IPS-20b (cell line): ENCODE data around the gene TAS2R38.
"Not testable (repeated sequence)": the region's sequence is repeated elsewhere in the genome, so short reads cannot be mapped to it uniquely, and the experiment has no call there.

ENCODE experiments used
- H3K27ac ChIP-seq: one replicate; pipeline ENCODE4 v1.5.1; 2013; ENCODE audit warnings: low read length
- H3K27me3 ChIP-seq: 2 replicates; pipeline ENCODE4 v1.6.1; 2013; ENCODE audit warnings: mild to moderate bottlenecking, low read length, inconsistent platforms; ENCODE audit not compliant: insufficient read depth
- H3K36me3 ChIP-seq: 2 replicates; pipeline ENCODE4 v1.6.1; 2013; ENCODE audit warnings: low read depth, mild to moderate bottlenecking, inconsistent platforms, low read length, moderate library complexity; ENCODE audit not compliant: insufficient read depth
- H3K4me1 ChIP-seq: 2 replicates; pipeline ENCODE4 v1.6.1; 2013; ENCODE audit warnings: mild to moderate bottlenecking, control low read depth, inconsistent platforms, low read length, moderate library complexity; ENCODE audit not compliant: insufficient read depth
- H3K4me3 ChIP-seq: 2 replicates; pipeline ENCODE4 v1.5.1; 2013; ENCODE audit warnings: mild to moderate bottlenecking, low read length, inconsistent platforms
- H3K9ac ChIP-seq: 2 replicates; pipeline ENCODE4 v1.6.1; 2013; ENCODE audit warnings: low read depth, mild to moderate bottlenecking, inconsistent platforms, low read length, moderate library complexity
- H3K9me3 ChIP-seq: 2 replicates; pipeline ENCODE4 v1.6.1; 2013; ENCODE audit warnings: mild to moderate bottlenecking, low read depth, low read length, inconsistent platforms; ENCODE audit not compliant: insufficient read depth

Gene TAS2R38

GRCh38 chr7:141992688-141993087 lies 19.1 kb upstream of the TAS2R38 start:
- no peaks in the 10 kb centered on the region for H3K4me1 ChIP-seq
- H3K4me3 ChIP-seq, result no peak overlapping the region
- H3K36me3 ChIP-seq, result no peaks in the 10 kb centered on the region
- H3K9me3 ChIP-seq, result no peaks in the 10 kb centered on the region
- H3K27ac ChIP-seq, result no peak overlapping the region
- no peaks in the 10 kb centered on the region for H3K27me3 ChIP-seq
- no peak overlapping the region for H3K9ac ChIP-seq

- H3K4me1 ChIP-seq, result no peaks in the 10 kb centered on the region
- H3K9me3 ChIP-seq, result no peaks in the 10 kb centered on the region
- no peak overlapping the region for H3K4me3 ChIP-seq
- H3K27me3 ChIP-seq, result no peaks in the 10 kb centered on the region
- H3K36me3 ChIP-seq, result no peaks in the 10 kb centered on the region
- no peak overlapping the region for H3K27ac ChIP-seq
- H3K9ac ChIP-seq, result no peak overlapping the region
Observed at GRCh38 chr7:141992156-141992555, 18.6 kb upstream of the TAS2R38 start.

GRCh38 chr7:141991140-141991539 lies 17.6 kb upstream of the TAS2R38 start:
- no peaks in the 10 kb centered on the region for H3K27me3 ChIP-seq
- H3K4me3 ChIP-seq, result no peak overlapping the region
- no peaks in the 10 kb centered on the region for H3K9me3 ChIP-seq
- no peaks in the 10 kb centered on the region for H3K4me1 ChIP-seq
- H3K36me3 ChIP-seq, result no peaks in the 10 kb centered on the region
- no peak overlapping the region for H3K27ac ChIP-seq
- no peak overlapping the region for H3K9ac ChIP-seq

GRCh38 chr7:141990011-141990725 lies 16.6 kb upstream of the TAS2R38 start:
- no peaks in the 10 kb centered on the region for H3K9me3 ChIP-seq
- no peaks in the 10 kb centered on the region for H3K36me3 ChIP-seq
- H3K27ac ChIP-seq, result no peak overlapping the region
- H3K9ac ChIP-seq, result no peak overlapping the region
- no peaks in the 10 kb centered on the region for H3K4me1 ChIP-seq
- H3K4me3 ChIP-seq, result no peak overlapping the region
- no peaks in the 10 kb centered on the region for H3K27me3 ChIP-seq

GRCh38 chr7:141987803-141988202 lies 14.2 kb upstream of the TAS2R38 start:
- H3K9me3 ChIP-seq, H3K9ac ChIP-seq, H3K4me1 ChIP-seq, H3K4me3 ChIP-seq, H3K27ac ChIP-seq, H3K36me3 ChIP-seq, H3K27me3 ChIP-seq: not testable (repeated sequence)

GRCh38 chr7:141986923-141987322 lies 13.3 kb upstream of the TAS2R38 start:
- no peaks in the 10 kb centered on the region for H3K36me3 ChIP-seq
- H3K4me3 ChIP-seq, result no peak overlapping the region
- H3K27me3 ChIP-seq, result no peaks in the 10 kb centered on the region

GRCh38 chr7:141985926-141986325 lies 12.4 kb upstream of the TAS2R38 start:
- not testable (repeated sequence) for H3K36me3 ChIP-seq, H3K4me3 ChIP-seq, H3K27ac ChIP-seq, H3K9me3 ChIP-seq, H3K27me3 ChIP-seq, H3K9ac ChIP-seq, H3K4me1 ChIP-seq

More at GRCh38 chr7:141986923-141987322, 13.3 kb upstream of the TAS2R38 start:
- Histone ChIP-seq H3K9me3 (no peaks in the 10 kb centered on the region), H3K4me1 (no peaks in the 10 kb centered on the region), H3K27ac (no peak overlapping the region), H3K9ac (no peak overlapping the region)

- H3K4me1 ChIP-seq, result no peaks in the 10 kb centered on the region
- H3K27ac ChIP-seq, result no peak overlapping the region
- no peak overlapping the region for H3K4me3 ChIP-seq
- H3K36me3 ChIP-seq, result no peaks in the 10 kb centered on the region
- no peak overlapping the region for H3K9ac ChIP-seq
- no peaks in the 10 kb centered on the region for H3K27me3 ChIP-seq
- no peaks in the 10 kb centered on the region for H3K9me3 ChIP-seq
Observed at GRCh38 chr7:141979568-141979967, 6.0 kb upstream of the TAS2R38 start.

GRCh38 chr7:141978351-141978750 lies 4.8 kb upstream of the TAS2R38 start:
- Histone ChIP-seq H3K9me3 (no peaks in the 10 kb centered on the region), H3K36me3 (no peaks in the 10 kb centered on the region), H3K27ac (no peak overlapping the region), H3K4me1 (no peaks in the 10 kb centered on the region), H3K9ac (no peak overlapping the region), H3K27me3 (no peaks in the 10 kb centered on the region), H3K4me3 (no peak overlapping the region)

GRCh38 chr7:141976524-141977245 lies 3.1 kb upstream of the TAS2R38 start:
- Histone ChIP-seq H3K9ac (no peak overlapping the region), H3K27me3 (no peaks in the 10 kb centered on the region), H3K9me3 (no peaks in the 10 kb centered on the region), H3K4me1 (no peaks in the 10 kb centered on the region), H3K27ac (no peak overlapping the region), H3K36me3 (no peaks in the 10 kb centered on the region), H3K4me3 (peak overlapping the region; percentile 32; the same call in 1 of the 2 replicates)

- no peaks in the 10 kb centered on the region for H3K9me3 ChIP-seq
- no peaks in the 10 kb centered on the region for H3K4me1 ChIP-seq
- H3K36me3 ChIP-seq, result no peaks in the 10 kb centered on the region
- no peak overlapping the region for H3K9ac ChIP-seq
- no peak overlapping the region for H3K27ac ChIP-seq
- H3K4me3 ChIP-seq, result peak overlapping the region; percentile 32; the same call in 1 of the 2 replicates
- H3K27me3 ChIP-seq, result no peaks in the 10 kb centered on the region
Observed at GRCh38 chr7:141975806-141976523, 2.4 kb upstream of the TAS2R38 start.

- Histone ChIP-seq H3K4me3 (no peak overlapping the region), H3K27ac (no peak overlapping the region), H3K9me3 (no peaks in the 10 kb centered on the region), H3K36me3 (no peaks in the 10 kb centered on the region), H3K27me3 (no peaks in the 10 kb centered on the region), H3K4me1 (no peaks in the 10 kb centered on the region), H3K9ac (no peak overlapping the region)
Observed at GRCh38 chr7:141974831-141975230, 1.3 kb upstream of the TAS2R38 start.
